GM18870 (cell line): ENCODE measurements around the gene SPTLC1.

Experiments
- ATAC-seq: cut with Tn5 transposase; IDR thresholded peaks from one replicate; pipeline ENCODE4 v1.9.1; 2021; ENCODE audit warnings: moderate library complexity; ENCODE audit not compliant: unreplicated experiment

Gene SPTLC1

GRCh38 chr9:91985692-91986091 is 129.5 kb downstream of the SPTLC1 start:
- no peak for ATAC-seq
